ENCODE measurements around the gene TRIO. TPM values are rescaled to one million over a fixed set of nuclear protein-coding genes. Genes with fewer than 3 reads are reported as not detected.
A peak's percentile ranks its signal among the peaks of the same experiment; 100 is the strongest.

The TRIO gene
- total RNA-seq, 1 experiment from 2014 or later = 136 TPM

- Mint-ChIP-seq H3K27ac (ENCODE audit: low read depth, unreplicated experiment) (no peak overlapping the region), H3K4me1 (ENCODE audit: insufficient read depth, unreplicated experiment) (peaks cover 19% of the 10 kb centered on the region), H3K36me3 (ENCODE audit: insufficient read depth, unreplicated experiment) (no peaks in the 10 kb centered on the region), H3K4me3 (ENCODE audit: unreplicated experiment) (no peak overlapping the region), H3K9me3 (ENCODE audit: unreplicated experiment) (no peaks in the 10 kb centered on the region), H3K27me3 (ENCODE audit: insufficient read depth, unreplicated experiment) (no peaks in the 10 kb centered on the region)
- CTCF ChIA-PET = interaction anchor here (0.6 to 2.7 kb wide), 19 partner anchors 11 to 1238 kb away, joined by 3 to 32 read pairs (median 4); no protein-coding TSS in a partner anchor
- peak; percentile 80 for DNase-seq (ENCODE audit: unreplicated experiment)
- intact Hi-C loops (cut with micrococcal nuclease) = loop anchor here (2.0 kb wide), 1 partner anchor 162 kb away; no protein-coding TSS in a partner anchor
- BruUV-seq (replicated peaks) = no TSS peak
- TF ChIP-seq CTCF (IDR thresholded peaks at IDR 0.05; ENCODE audit: unreplicated experiment) = peak; percentile 26
- POLR2A ChIA-PET = interaction anchor here (0.7 to 1.2 kb wide), 4 partner anchors 16 to 156 kb away, joined by 3 read pairs; no protein-coding TSS in a partner anchor
These were observed 34.8 kb upstream of the TRIO start for GRCh38 chr5:14108170-14108996.

GRCh38 chr5:14109041-14109747, 33.9 kb upstream of the TRIO start:
- intact Hi-C loops (cut with micrococcal nuclease) = loop anchor here (2.0 kb wide), 1 partner anchor 162 kb away; no protein-coding TSS in a partner anchor
- no peak overlapping the region for H3K27ac Mint-ChIP-seq (ENCODE audit: low read depth, unreplicated experiment)
- no peaks in the 10 kb centered on the region for H3K27me3 Mint-ChIP-seq (ENCODE audit: insufficient read depth, unreplicated experiment)
- H3K4me3 Mint-ChIP-seq (ENCODE audit: unreplicated experiment) = no peak overlapping the region
- H3K4me1 Mint-ChIP-seq (ENCODE audit: insufficient read depth, unreplicated experiment) = peaks cover 19% of the 10 kb centered on the region
- BruUV-seq (replicated peaks) = no TSS peak
- ChIA-PET CTCF (interaction anchor here (0.6 to 2.7 kb wide), 16 partner anchors 11 to 1239 kb away, joined by 3 to 32 read pairs (median 4); no protein-coding TSS in a partner anchor), POLR2A (interaction anchor here (0.7 to 1.2 kb wide), 4 partner anchors 15 to 155 kb away, joined by 3 read pairs; no protein-coding TSS in a partner anchor)
- peak; percentile 28 for DNase-seq (ENCODE audit: unreplicated experiment)
- no peaks in the 10 kb centered on the region for H3K36me3 Mint-ChIP-seq (ENCODE audit: insufficient read depth, unreplicated experiment)
- no peaks in the 10 kb centered on the region for H3K9me3 Mint-ChIP-seq (ENCODE audit: unreplicated experiment)
- no peak for TF ChIP-seq CTCF (IDR thresholded peaks at IDR 0.05; ENCODE audit: unreplicated experiment)

GRCh38 chr5:14109771-14110170, 33.4 kb upstream of the TRIO start:
- Mint-ChIP-seq H3K9me3 (ENCODE audit: unreplicated experiment) (no peaks in the 10 kb centered on the region), H3K27ac (ENCODE audit: low read depth, unreplicated experiment) (no peak overlapping the region), H3K4me1 (ENCODE audit: insufficient read depth, unreplicated experiment) (peaks cover 19% of the 10 kb centered on the region), H3K4me3 (ENCODE audit: unreplicated experiment) (no peak overlapping the region), H3K27me3 (ENCODE audit: insufficient read depth, unreplicated experiment) (no peaks in the 10 kb centered on the region), H3K36me3 (ENCODE audit: insufficient read depth, unreplicated experiment) (no peaks in the 10 kb centered on the region)
- ChIA-PET CTCF (interaction anchor here (0.6 to 2.7 kb wide), 7 partner anchors 10 to 166 kb away, joined by 3 to 32 read pairs (median 6); no protein-coding TSS in a partner anchor), POLR2A (interaction anchor here (0.5 kb wide), 1 partner anchor 266 kb away, joined by 3 read pairs; no protein-coding TSS in a partner anchor)
- TF ChIP-seq CTCF (IDR thresholded peaks at IDR 0.05; ENCODE audit: unreplicated experiment) = no peak
- no TSS peak for BruUV-seq (replicated peaks)
- DNase-seq (ENCODE audit: unreplicated experiment) = peak; percentile 15
- intact Hi-C loops (cut with micrococcal nuclease) = loop anchor here (2.0 kb wide), 1 partner anchor 161 kb away; no protein-coding TSS in a partner anchor

Measured in MCF 10A (cell line).